ENCODE measurements around the gene PEX6.

GRCh38 chr6:43005844-43006243 lies 26.9 kb upstream of the PEX6 start:
- no peak for TF ChIP-seq POLR2AphosphoS5 (IDR thresholded peaks at IDR 0.05; ENCODE audit: insufficient read depth, low read depth, low read length)
- no peak for TF ChIP-seq CTCF (IDR thresholded peaks at IDR 0.05; ENCODE audit: extremely low read depth in 1 of 2, insufficient read depth in 1 of 2, low read depth in 1 of 2, low read length in 2 of 2)
- no peak for TF ChIP-seq EZH2 (IDR thresholded peaks at IDR 0.05; ENCODE audit: borderline replicate concordance, low read depth, low read length, severe bottlenecking)
- no peak for TF ChIP-seq MYC (IDR thresholded peaks at IDR 0.05; ENCODE audit: low read depth, low read length)
- no peak for TF ChIP-seq POLR2A (IDR thresholded peaks at IDR 0.05; ENCODE audit: low read depth, low read length)
- TF ChIP-seq MAX (IDR thresholded peaks at IDR 0.05; ENCODE audit: insufficient read depth, insufficient read length) = no peak
- no peak for TF ChIP-seq JUN (IDR thresholded peaks at IDR 0.05; ENCODE audit: borderline replicate concordance, insufficient read depth, insufficient read length, low read depth)

All from endothelial cell of umbilical vein (primary cell).